Measurements from ENCODE around the gene EPB41L5. TPM values are rescaled to one million over a fixed set of nuclear protein-coding genes. Genes with fewer than 3 reads are reported as not detected.

The EPB41L5 gene
- total RNA-seq, 4 donors from 2014 or later = 10.9 to 26.4 (median 22.8) TPM

DNA sequence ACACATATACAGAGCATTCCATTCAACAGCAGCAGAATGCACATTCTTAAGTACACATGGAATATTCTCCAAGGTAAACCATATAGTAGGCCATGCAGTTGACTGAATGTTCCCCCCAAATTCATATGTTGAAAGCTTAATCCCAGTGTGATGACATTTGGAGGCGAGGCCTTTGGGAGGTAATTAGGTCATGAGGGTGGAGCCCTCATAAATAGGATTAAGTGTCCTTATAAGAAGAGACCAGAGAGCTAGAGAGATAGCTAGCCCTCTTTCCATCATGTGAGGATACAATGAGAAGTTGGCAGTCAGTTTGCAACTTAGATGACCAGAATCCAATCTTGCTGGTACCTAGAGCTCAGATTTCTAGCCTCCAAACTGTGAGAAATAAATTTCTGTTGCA is 182.7 kb downstream of the EPB41L5 start:
- TF ChIP-seq, protein P1, sequence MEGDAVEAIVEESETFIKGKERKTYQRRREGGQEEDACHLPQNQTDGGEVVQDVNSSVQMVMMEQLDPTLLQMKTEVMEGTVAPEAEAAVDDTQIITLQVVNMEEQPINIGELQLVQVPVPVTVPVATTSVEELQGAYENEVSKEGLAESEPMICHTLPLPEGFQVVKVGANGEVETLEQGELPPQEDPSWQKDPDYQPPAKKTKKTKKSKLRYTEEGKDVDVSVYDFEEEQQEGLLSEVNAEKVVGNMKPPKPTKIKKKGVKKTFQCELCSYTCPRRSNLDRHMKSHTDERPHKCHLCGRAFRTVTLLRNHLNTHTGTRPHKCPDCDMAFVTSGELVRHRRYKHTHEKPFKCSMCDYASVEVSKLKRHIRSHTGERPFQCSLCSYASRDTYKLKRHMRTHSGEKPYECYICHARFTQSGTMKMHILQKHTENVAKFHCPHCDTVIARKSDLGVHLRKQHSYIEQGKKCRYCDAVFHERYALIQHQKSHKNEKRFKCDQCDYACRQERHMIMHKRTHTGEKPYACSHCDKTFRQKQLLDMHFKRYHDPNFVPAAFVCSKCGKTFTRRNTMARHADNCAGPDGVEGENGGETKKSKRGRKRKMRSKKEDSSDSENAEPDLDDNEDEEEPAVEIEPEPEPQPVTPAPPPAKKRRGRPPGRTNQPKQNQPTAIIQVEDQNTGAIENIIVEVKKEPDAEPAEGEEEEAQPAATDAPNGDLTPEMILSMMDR (IDR thresholded peaks at IDR 0.05; ENCODE audit: low read depth) = no peak

DNA sequence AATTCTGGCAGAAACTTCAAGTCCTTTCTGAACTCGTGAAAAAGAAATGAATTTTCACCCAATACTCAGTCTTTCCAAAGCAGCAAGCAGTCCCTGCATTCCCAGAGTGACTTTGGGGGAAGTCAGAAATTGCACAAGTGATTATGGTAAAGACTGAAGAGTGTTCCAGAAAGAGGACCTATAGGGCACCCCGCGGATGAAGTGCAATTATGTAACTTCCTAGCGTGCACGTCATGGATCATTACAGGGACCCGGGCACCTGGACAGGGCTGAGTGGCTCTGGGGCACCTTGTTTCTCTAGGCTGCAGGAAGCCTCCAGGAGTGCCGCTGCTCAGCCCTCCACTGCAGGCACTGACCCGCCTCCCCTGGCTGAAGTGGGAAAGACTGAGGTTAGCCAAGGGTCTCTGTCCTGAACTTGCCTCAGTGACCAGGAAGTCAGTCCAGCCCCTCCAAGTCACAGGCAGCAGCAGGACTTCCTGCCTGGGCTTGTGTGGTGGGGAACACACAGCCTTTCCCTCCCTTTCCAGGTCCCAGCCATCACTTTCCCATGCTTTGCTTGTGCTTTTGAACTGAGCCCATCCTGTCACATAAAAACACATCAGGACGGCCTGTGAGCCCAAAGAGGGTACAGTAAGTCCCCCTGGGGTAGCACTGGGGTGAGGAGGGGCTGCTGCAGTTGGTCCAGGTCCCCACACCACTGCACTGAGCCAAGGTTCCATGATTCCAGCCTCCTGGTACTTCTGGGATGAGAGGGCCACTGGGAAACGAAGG is 190.6 kb downstream of the EPB41L5 start:
- TF ChIP-seq, protein P1 (IDR thresholded peaks at IDR 0.05; ENCODE audit: low read depth) = no peak

DNA sequence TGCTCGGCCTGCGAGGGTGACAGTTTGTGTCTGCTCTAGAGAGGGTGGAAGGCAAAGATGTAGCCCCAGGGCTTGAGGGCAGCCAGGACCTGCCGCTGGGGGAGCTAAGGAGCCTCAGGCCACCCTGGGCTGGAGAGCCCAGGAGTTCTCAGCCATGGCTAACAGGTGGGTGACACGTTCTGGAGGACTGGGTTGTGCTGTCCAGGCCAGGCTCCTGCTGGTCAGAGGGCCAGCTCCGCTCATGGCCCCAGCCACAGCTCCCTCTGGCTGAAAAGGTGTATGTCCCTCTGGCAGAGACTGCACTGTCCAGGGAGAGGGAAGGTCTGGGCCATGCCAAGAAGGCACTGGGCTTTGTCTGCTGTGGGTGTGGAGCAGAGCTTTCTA is 191.1 kb downstream of the EPB41L5 start:
- TF ChIP-seq, protein P1 (IDR thresholded peaks at IDR 0.05; ENCODE audit: low read depth) = no peak

DNA sequence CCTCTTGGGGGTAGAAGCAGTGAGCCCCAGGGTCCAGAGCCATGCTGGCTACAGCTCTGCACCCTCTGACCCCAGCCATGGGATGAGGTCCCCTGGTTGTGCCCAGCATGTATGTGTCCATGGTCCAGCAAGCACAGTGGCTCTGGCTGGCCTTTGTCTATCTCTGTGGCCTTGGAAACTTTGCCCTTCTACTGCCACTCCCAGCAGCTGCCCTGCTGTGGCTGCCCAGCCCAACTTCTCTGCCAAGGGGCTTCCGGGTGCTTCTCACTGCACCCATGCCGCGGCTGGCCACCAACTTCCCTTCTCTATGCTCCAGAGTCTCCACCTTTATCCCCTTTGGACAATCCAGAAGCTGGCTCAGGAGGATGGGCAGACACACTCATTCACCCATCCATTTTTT is 191.5 kb downstream of the EPB41L5 start:
- TF ChIP-seq, protein P1 (IDR thresholded peaks at IDR 0.05; ENCODE audit: low read depth) = no peak

DNA sequence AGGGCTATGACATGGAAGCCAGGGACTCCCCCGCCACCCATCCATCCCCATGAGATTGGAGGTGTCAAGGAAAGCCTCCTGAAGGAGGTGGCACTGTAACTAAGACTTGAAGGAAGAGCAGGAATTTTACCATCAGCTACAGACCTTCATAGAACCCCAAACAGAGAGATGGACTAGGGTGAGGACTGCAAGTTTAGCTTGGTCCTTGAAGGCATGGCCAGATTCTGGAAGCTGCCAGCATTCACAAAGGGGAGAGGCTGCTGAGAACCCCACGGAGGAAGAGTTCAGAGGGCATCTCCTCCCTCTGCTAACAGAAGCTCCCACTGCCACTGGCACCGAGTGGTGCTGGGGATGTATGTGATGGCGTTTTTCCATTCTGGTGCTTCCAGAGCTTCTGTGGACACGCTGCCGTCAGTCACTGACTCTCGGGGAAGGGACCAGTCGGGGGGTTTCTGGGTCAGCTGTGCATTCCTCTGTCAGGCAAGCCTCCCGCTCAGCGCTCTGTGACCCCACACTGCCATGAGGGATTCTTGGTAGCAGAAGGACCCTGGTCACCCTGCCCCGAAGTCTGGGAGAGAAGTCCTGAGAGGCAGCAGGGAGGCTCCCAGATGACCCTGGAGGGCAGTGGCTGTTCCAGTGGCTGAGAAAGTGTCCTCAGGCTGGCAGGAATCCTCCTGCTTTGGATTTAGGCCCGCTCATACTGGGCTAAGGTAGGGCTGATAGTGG is 192.2 kb downstream of the EPB41L5 start:
- TF ChIP-seq, protein P1 (IDR thresholded peaks at IDR 0.05; ENCODE audit: low read depth) = no peak

DNA sequence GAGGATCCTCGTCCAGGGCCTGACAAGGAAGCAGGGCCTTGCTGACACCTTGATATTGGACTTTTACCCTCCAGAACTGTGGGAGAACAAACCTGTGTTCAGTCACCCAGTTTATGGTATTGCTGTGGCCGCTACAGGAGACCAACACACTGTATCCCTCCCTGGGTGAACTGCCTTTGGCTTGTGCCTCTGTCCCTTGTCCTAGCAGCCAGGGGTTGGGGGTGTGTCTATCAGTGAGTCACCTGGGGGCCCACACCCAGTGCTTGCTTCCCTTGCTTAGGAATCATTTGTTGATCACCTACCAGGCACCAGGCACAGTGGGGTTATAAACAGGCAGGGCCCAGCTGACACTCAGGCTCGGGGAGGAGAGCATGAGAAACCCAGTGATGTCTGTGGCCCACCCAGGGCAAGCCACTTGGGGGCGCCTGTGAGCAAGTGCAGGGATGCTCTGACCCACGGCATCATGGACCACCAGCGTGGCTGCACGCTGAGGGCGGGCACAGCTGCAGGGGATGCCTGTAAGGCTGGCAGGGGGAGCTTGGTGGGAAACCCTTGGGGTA is 193.2 kb downstream of the EPB41L5 start:
- TF ChIP-seq, protein P1 (IDR thresholded peaks at IDR 0.05; ENCODE audit: low read depth) = no peak
